Mesenchymal stem cell (in vitro differentiated cells and primary cell): Measurements from ENCODE around the gene MDC1. TPM values are rescaled to one million over a fixed set of nuclear protein-coding genes. Genes with fewer than 3 reads are reported as not detected.
"Not testable (repeated sequence)": the region's sequence is repeated elsewhere in the genome, so short reads cannot be mapped to it uniquely, and the experiment has no call there.

Source experiments
- DNase-seq: peaks from one replicate; pipeline ENCODE4 v3.0.0-alpha.2; 2013
- H2AFZ ChIP-seq: one replicate; pipeline ENCODE4 v1.6.1; 2013; ENCODE audit warnings: low read depth, mild to moderate bottlenecking, control low read depth, inconsistent platforms, low read length, moderate library complexity
- H2AK5ac ChIP-seq: 2 replicates; pipeline ENCODE4 v1.6.1; 2013; ENCODE audit warnings: low read length, moderate library complexity, mild to moderate bottlenecking, inconsistent platforms; ENCODE audit not compliant: severe bottlenecking
- H2BK120ac ChIP-seq: one replicate; pipeline ENCODE4 v1.6.1; 2013; ENCODE audit warnings: low read depth, mild to moderate bottlenecking, inconsistent platforms, low read length, moderate library complexity
- H2BK12ac ChIP-seq, 2 experiments: one replicate each; pipeline ENCODE4 v1.6.1; 2013; ENCODE audit warnings: inconsistent platforms in 2 of 2, low read length in 2 of 2, mild to moderate bottlenecking in 2 of 2, moderate library complexity in 2 of 2, control low read depth in 1 of 2
- H2BK15ac ChIP-seq: one replicate; pipeline ENCODE4 v1.6.1; 2013; ENCODE audit warnings: mild to moderate bottlenecking, low read depth, inconsistent platforms; ENCODE audit not compliant: poor library complexity, severe bottlenecking
- H2BK5ac ChIP-seq: 2 replicates; pipeline ENCODE4 v1.6.1; 2013; ENCODE audit warnings: low read depth, mild to moderate bottlenecking, low read length, control low read depth, inconsistent platforms; ENCODE audit not compliant: poor library complexity, severe bottlenecking
- H3K14ac ChIP-seq, 2 experiments: one replicate each; pipeline ENCODE4 v1.6.1; 2013; ENCODE audit warnings: inconsistent platforms in 2 of 2, low read length in 2 of 2, control low read depth in 1 of 2, mild to moderate bottlenecking in 1 of 2, moderate library complexity in 1 of 2
- H3K18ac ChIP-seq, 2 experiments: one replicate each; pipeline ENCODE4 v1.6.1; 2013; ENCODE audit warnings: inconsistent platforms in 2 of 2, low read length in 2 of 2, control low read depth in 1 of 2, low read depth in 1 of 2, mild to moderate bottlenecking in 1 of 2
- H3K23ac ChIP-seq, 2 experiments: one replicate each; pipeline ENCODE4 v1.6.1; 2013; ENCODE audit warnings: inconsistent platforms in 2 of 2, low read length in 2 of 2, mild to moderate bottlenecking in 2 of 2, moderate library complexity in 2 of 2, control low read depth in 1 of 2
- H3K27ac ChIP-seq: 2 replicates; pipeline ENCODE4 v1.5.1; 2013; ENCODE audit warnings: mild to moderate bottlenecking, moderate library complexity, low read length, control low read depth, inconsistent platforms; ENCODE audit not compliant: poor library complexity, severe bottlenecking
- H3K27me3 ChIP-seq, 2 experiments: 2 replicates each; pipeline versions ENCODE4 v1.6.1 to v1.7.0; 2013; ENCODE audit warnings: low read length in 2 of 2, mild to moderate bottlenecking in 2 of 2, moderate library complexity in 2 of 2, control low read depth in 1 of 2, inconsistent platforms in 1 of 2; ENCODE audit not compliant: control insufficient read depth in 1 of 2, insufficient read depth in 1 of 2
- H3K36me3 ChIP-seq, 2 experiments: 2 replicates each; pipeline versions ENCODE4 v1.6.1 to v1.7.0; 2013; ENCODE audit warnings: low read length in 2 of 2, control low read depth in 1 of 2, inconsistent platforms in 1 of 2, low read depth in 1 of 2, mild to moderate bottlenecking in 1 of 2; ENCODE audit not compliant: insufficient read depth in 2 of 2, control insufficient read depth in 1 of 2
- H3K4ac ChIP-seq, 2 experiments: one replicate each; pipeline ENCODE4 v1.6.1; 2013; ENCODE audit warnings: inconsistent platforms in 2 of 2, low read length in 2 of 2, mild to moderate bottlenecking in 2 of 2, moderate library complexity in 2 of 2, control low read depth in 1 of 2, low read depth in 1 of 2
- H3K4me1 ChIP-seq: 2 replicates; pipeline ENCODE4 v1.6.1; 2013; ENCODE audit warnings: low read depth, low read length, control low read depth; ENCODE audit not compliant: control insufficient read depth, insufficient read depth
- H3K4me2 ChIP-seq: 2 replicates; pipeline ENCODE4 v1.6.1; 2013; ENCODE audit warnings: low read length, mild to moderate bottlenecking, inconsistent platforms; ENCODE audit not compliant: poor library complexity, severe bottlenecking
- H3K4me3 ChIP-seq, 2 experiments: 2 replicates each; pipeline versions ENCODE4 v1.5.1 to v1.7.0; 2013; ENCODE audit warnings: low read length in 2 of 2, mild to moderate bottlenecking in 2 of 2, control low read depth in 1 of 2, low read depth in 1 of 2; ENCODE audit not compliant: insufficient read depth in 1 of 2
- H3K79me1 ChIP-seq: replicated peaks from 2 replicates; pipeline ENCODE4 v1.6.1; 2013; ENCODE audit warnings: mild to moderate bottlenecking, control low read depth, low read length, inconsistent platforms; ENCODE audit not compliant: poor library complexity, severe bottlenecking
- H3K9ac ChIP-seq: 2 replicates; pipeline ENCODE4 v1.7.0; 2013; ENCODE audit warnings: mild to moderate bottlenecking, low read length, moderate library complexity
- H3K9me3 ChIP-seq: 2 replicates; pipeline ENCODE4 v1.7.0; 2013; ENCODE audit warnings: mild to moderate bottlenecking, low read length; ENCODE audit not compliant: control insufficient read depth
- H4K8ac ChIP-seq: one replicate; pipeline ENCODE4 v1.6.1; 2013; ENCODE audit warnings: inconsistent platforms, mild to moderate bottlenecking, low read length, moderate library complexity
- H4K91ac ChIP-seq: one replicate; pipeline ENCODE4 v1.6.1; 2013; ENCODE audit warnings: mild to moderate bottlenecking, low read length, inconsistent platforms
- WGBS: methylation state at CpG from one replicate; pipeline ENCODE4 v1.1.7; 2013; ENCODE audit warnings: mixed read lengths; 5-methylcytosine and 5-hydroxymethylcytosine counted together
- polyA plus RNA-seq, 2 experiments: library from polyadenylated mRNA; stranded (reverse); fragments of 200-250 nt; gene quantifications; one replicate each; pipeline ENCODE4 v1.2.3, GENCODE V29; 2013

MDC1 gene
- 9.8 TPM for polyA plus RNA-seq (2013, experiment 1 of 2)
- polyA plus RNA-seq (2013, experiment 2 of 2), result 8.6 TPM

GRCh38 chr6:30717129-30717844 lies at the start of gene MDC1:
Gene MDC1, minus strand, starts transcription at chr6:30717281. Its CDS starts 2,106 bp downstream, at chr6:30715175.
- WGBS, result under 1% methylated on average over 48 of the region's 48 CpGs
- H3K4me3 ChIP-seq, result peak within 1 kb of the TSS; percentile 64 to 85

GRCh38 chr6:30766461-30767157 lies 49.5 kb upstream of the MDC1 start:
- Histone ChIP-seq H3K4me2 (no peak overlapping the region), H3K79me1 (peaks cover 4% of the 10 kb centered on the region), H3K14ac (peak overlapping the region in 1 of 2 experiments; percentile 6), H3K9ac (no peak overlapping the region), H2AFZ (no peak overlapping the region), H3K36me3 (no peaks in the 10 kb centered on the region), H2BK15ac (no peak overlapping the region), H4K91ac (no peak overlapping the region), H3K4me1 (peaks cover 18% of the 10 kb centered on the region), H4K8ac (peak overlapping the region; percentile 45), H3K18ac (peak overlapping the region; percentile 13 to 34), H2BK5ac (peak overlapping the region; percentile 39), H2BK120ac (no peak overlapping the region), H3K27ac (no peak overlapping the region), H3K9me3 (no peaks in the 10 kb centered on the region), H3K4me3 (no peak overlapping the region), H2BK12ac (peak overlapping the region in 1 of 2 experiments; percentile 65), H3K4ac (peak overlapping the region in 1 of 2 experiments; percentile 73), H3K27me3 (no peaks in the 10 kb centered on the region), H3K23ac (no peak overlapping the region), H2AK5ac (peak overlapping the region; percentile 98)
- DNase-seq, result no peak
- 94% methylated on average over 6 of the region's 6 CpGs for WGBS

More at GRCh38 chr6:30717129-30717844, at the start of gene MDC1:
- Histone ChIP-seq H2BK120ac (peak within 1 kb of the TSS; percentile 73), H3K9me3 (no peaks in the 10 kb centered on the region), H3K27ac (peak within 1 kb of the TSS; percentile 86), H3K23ac (no peak within 1 kb of the TSS), H3K4me1 (peaks cover 4% of the 10 kb centered on the region), H3K27me3 (no peaks in the 10 kb centered on the region), H3K4me2 (peak within 1 kb of the TSS; percentile 35), H3K36me3 (peaks cover 21 to 31% of the 10 kb centered on the region in 2 experiments), H4K8ac (peak within 1 kb of the TSS; percentile 80), H3K14ac (peak within 1 kb of the TSS in 1 of 2 experiments; percentile 69), H2AK5ac (peak within 1 kb of the TSS; percentile 17), H3K18ac (peak within 1 kb of the TSS; percentile 41 to 74), H3K9ac (peak within 1 kb of the TSS; percentile 92), H2AFZ (peak within 1 kb of the TSS; percentile 11), H2BK15ac (peak within 1 kb of the TSS; percentile 53), H2BK5ac (peak within 1 kb of the TSS; percentile 39), H4K91ac (peak within 1 kb of the TSS; percentile 81), H3K4ac (peak within 1 kb of the TSS; percentile 41 to 72), H2BK12ac (no peak within 1 kb of the TSS), H3K79me1 (peaks cover 20% of the 10 kb centered on the region)
- peak; percentile 100 for DNase-seq

GRCh38 chr6:30765495-30765894 lies 48.4 kb upstream of the MDC1 start:
- WGBS, result 50% methylated on average over 1 of the region's 1 CpG
- not testable (repeated sequence) for H3K23ac ChIP-seq, H2BK15ac ChIP-seq, H2AFZ ChIP-seq, H3K36me3 ChIP-seq, H3K4me3 ChIP-seq, H4K91ac ChIP-seq, H3K27me3 ChIP-seq, H3K4ac ChIP-seq, H3K4me2 ChIP-seq, H4K8ac ChIP-seq, H3K9ac ChIP-seq, H3K18ac ChIP-seq, H3K9me3 ChIP-seq, H2BK120ac ChIP-seq, H3K79me1 ChIP-seq, H3K14ac ChIP-seq
- DNase-seq, result peak; percentile 58
- Histone ChIP-seq H2BK12ac (peak overlapping the region in 1 of 2 experiments; percentile 68), H2AK5ac (peak overlapping the region; percentile 90), H3K27ac (peak overlapping the region; percentile 65), H2BK5ac (peak overlapping the region; percentile 59), H3K4me1 (peaks cover 17% of the 10 kb centered on the region)

GRCh38 chr6:30764490-30765043 lies 47.5 kb upstream of the MDC1 start:
- H4K91ac ChIP-seq, H3K18ac ChIP-seq: not testable (repeated sequence)

More at GRCh38 chr6:30764490-30765043, 47.5 kb upstream of the MDC1 start:
- H3K4me3 ChIP-seq, H2AFZ ChIP-seq, H3K36me3 ChIP-seq, H3K79me1 ChIP-seq, H3K4me2 ChIP-seq, H3K9ac ChIP-seq, H4K8ac ChIP-seq, H2BK15ac ChIP-seq, H3K14ac ChIP-seq, H3K23ac ChIP-seq, H3K27me3 ChIP-seq, H3K9me3 ChIP-seq, H3K4ac ChIP-seq, H2BK120ac ChIP-seq, DNase-seq: not testable (repeated sequence)
- Histone ChIP-seq H2BK5ac (peak overlapping the region; percentile 71), H2AK5ac (peak overlapping the region; percentile 64), H3K27ac (peak overlapping the region; percentile 99), H3K4me1 (peaks cover 22% of the 10 kb centered on the region), H2BK12ac (peak overlapping the region in 1 of 2 experiments; percentile 97)
- WGBS, result 78% methylated on average over 11 of the region's 13 CpGs
